OCI-LY3 (cell line): ENCODE results near the gene NDUFA8.

Experiments
- CTCF ChIP-seq: fragments of 200-600, 300-600 bp; sonication (generic); IDR thresholded peaks from 2 replicates; pipeline ENCODE4 v1.5.1; 2014; ENCODE audit warnings: antibody characterized with exemption, low read length, low read depth
- EZH2phosphoT487 ChIP-seq: fragments of 200-600 bp; shearing (Covaris generic); IDR thresholded peaks from 2 replicates; pipeline ENCODE4 v1.6.1; 2018; ENCODE audit warnings: antibody characterized with exemption, mixed run types, low read depth

GRCh38 chr9:122124528-122124927, 35.1 kb downstream of the NDUFA8 start:
- TF ChIP-seq CTCF: no peak
- no peak for TF ChIP-seq EZH2phosphoT487
